Fibroblast of gingiva (primary cell): ENCODE measurements around the gene UGT1A3.

ENCODE experiments used
- DNase-seq: peaks from one replicate; pipeline ENCODE4 v3.0.0-alpha.2; 2011; ENCODE audit warnings: low read depth

UGT1A3 gene

DNA sequence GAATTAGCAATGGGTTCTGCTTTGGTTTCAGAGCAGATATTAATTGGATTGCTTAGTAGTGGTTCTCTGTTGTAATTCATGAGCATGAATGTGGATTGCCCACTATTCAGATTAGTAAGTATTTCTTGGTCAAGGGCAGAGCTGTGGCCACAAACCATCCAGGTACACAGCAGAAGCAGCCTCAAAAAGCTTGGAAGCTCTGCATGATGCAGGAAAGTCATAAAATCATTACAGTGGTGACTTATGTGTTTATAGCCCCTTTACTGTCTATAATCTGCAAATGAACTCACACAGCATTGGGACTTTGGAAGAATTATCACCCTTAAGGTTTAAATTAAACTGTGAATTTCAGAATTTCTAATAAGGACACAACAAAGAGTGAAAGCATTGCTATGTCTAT, 29.3 kb downstream of the UGT1A3 start:
- no peak for DNase-seq

DNA sequence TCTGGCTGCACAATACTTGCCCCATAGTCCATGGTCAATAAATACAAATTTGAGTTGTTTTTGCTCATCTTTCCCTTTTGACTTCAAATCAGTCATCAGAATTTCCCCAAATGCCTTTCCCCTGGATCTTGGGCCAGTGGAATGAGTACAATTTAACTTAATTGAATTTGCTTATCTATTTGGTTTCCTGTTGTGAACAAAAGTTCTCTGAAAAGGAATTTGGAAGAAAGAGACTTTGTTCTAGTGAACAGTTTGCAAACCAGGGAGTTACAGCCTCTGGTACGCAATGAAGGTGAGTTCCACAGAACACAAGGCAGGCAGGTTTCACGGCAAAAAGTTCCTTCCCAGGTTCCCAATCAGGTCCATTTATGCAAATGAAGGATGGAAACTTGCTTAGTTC, 30.0 kb downstream of the UGT1A3 start:
- DNase-seq = no peak

DNA sequence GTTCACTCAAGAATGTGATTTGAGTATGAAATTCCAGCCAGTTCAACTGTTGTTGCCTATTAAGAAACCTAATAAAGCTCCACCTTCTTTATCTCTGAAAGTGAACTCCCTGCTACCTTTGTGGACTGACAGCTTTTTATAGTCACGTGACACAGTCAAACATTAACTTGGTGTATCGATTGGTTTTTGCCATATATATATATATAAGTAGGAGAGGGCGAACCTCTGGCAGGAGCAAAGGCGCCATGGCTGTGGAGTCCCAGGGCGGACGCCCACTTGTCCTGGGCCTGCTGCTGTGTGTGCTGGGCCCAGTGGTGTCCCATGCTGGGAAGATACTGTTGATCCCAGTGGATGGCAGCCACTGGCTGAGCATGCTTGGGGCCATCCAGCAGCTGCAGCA, 31.2 kb downstream of the UGT1A3 start, which contains the start of gene UGT1A1:
TSS of gene UGT1A1 (plus strand) at position 228 of the 400 bp plus-strand sequence. CDS start at position 246, 18 bp downstream.
- DNase-seq = no peak

DNA sequence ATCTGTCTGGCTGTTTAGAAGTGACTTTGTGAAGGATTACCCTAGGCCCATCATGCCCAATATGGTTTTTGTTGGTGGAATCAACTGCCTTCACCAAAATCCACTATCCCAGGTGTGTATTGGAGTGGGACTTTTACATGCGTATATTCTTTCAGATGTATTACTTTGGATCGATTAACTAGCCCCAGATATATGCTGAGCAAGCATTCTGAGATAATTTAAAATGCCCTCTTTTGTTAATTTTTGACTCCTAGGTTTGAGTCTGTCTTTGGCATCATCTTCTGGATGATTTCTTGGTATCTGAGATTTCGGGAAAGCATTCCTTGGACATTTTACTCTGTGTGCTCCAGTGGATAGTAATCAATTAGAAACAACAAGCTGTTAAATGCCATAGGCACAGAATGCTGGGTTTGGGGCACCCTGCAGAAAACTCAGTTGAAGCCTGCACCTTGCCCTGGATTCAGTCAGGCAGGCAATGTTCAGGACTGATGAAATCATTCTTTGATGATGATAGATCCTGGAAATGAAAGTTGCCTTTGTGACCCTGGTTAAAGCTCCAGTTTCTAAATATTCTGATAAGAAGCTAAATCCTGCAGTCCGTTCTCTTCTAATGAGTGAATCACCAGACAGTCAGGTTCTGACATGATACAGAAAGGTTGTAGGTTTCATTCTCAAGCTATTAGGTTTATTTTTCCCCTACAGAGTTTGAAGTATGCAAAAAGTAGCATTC, 32.4 kb downstream of the UGT1A3 start:
- no peak for DNase-seq

DNA sequence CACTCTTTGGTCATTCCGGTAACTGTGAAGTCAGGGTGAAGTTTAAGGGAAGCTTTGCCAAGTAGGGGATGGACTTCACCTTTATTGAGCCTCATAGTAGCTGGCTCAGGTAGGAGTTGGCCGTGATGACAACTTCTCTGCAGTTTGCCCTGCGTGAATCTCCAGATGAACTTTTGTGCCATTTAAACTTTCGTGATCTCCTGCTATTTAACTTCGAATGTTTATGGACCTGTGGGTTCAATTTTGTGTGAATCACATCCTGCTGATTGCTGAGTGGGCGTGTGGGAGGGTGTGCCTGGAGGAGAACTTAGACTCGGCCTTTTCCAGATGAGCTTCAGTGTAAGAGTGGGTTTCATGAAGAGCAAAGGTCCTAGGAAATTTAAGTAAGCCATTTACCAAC, 35.4 kb downstream of the UGT1A3 start:
- no peak for DNase-seq

DNA sequence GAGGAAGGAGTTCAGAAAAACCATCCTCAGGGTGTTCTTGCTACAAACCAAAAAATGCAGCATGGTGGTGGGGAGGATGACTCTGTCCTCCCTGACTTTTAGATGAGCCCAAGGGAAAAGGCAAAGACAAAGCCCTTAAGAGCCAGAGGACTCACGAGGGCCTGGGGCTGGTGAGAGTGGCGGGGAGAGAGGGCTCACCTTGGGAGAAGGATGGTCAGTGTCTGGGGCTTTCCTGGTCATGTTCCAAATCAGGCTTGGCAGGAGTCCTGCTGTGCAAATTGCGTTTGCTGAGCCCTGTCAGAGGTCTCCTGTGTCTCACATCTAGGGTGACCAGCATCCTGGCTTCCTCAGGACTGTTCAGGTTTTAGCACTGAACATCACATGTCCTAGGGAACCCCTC, 35.9 kb downstream of the UGT1A3 start:
- no peak for DNase-seq

DNA sequence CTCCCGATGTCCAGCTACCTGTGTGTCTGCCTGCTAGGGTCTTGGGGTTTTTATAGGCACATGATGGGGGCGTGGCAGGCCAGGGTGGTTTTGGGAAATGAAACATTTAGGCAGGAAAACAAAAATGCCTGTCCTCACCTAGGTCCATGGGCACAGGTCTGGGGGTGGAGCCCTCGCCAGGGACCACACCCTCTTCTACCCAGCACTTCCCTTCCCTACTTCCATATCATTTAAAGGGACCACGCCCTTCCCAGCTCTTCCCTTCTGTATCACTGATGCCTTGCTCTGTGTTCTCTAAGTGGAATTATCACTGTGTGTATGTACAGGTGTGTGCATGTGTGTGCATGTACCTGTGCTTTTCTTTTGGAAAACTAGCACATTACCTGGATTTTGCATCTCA, 37.6 kb downstream of the UGT1A3 start:
- DNase-seq = no peak

DNA sequence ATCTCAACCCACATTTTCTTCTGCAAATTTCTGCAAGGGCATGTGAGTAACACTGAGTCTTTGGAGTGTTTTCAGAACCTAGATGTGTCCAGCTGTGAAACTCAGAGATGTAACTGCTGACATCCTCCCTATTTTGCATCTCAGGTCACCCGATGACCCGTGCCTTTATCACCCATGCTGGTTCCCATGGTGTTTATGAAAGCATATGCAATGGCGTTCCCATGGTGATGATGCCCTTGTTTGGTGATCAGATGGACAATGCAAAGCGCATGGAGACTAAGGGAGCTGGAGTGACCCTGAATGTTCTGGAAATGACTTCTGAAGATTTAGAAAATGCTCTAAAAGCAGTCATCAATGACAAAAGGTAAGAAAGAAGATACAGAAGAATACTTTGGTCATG, 39.2 kb downstream of the UGT1A3 start:
- DNase-seq = no peak

DNA sequence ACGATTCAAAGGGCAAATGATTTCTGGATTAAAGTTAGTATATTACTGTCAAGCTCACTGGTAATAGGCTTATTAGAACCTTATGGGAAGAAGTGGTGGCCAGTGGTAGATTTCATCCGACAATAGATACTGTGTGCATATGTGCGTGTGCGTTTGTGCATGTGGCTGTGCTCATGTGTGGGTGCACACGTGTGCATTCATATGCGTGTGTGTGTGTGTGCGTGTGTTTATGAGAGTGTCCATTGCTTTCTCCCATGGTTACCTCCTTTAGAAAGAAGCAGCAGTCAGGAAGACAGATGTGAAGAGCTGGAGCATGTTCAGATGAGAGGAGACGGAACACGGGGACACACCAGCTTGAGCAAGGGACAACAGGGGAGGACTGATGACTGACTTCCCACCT, 40.4 kb downstream of the UGT1A3 start:
- DNase-seq = no peak

DNA sequence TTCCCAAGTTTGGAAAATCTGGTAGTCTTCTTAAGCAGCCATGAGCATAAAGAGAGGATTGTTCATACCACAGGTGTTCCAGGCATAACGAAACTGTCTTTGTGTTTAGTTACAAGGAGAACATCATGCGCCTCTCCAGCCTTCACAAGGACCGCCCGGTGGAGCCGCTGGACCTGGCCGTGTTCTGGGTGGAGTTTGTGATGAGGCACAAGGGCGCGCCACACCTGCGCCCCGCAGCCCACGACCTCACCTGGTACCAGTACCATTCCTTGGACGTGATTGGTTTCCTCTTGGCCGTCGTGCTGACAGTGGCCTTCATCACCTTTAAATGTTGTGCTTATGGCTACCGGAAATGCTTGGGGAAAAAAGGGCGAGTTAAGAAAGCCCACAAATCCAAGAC, 43.3 kb downstream of the UGT1A3 start:
- no peak for DNase-seq

DNA sequence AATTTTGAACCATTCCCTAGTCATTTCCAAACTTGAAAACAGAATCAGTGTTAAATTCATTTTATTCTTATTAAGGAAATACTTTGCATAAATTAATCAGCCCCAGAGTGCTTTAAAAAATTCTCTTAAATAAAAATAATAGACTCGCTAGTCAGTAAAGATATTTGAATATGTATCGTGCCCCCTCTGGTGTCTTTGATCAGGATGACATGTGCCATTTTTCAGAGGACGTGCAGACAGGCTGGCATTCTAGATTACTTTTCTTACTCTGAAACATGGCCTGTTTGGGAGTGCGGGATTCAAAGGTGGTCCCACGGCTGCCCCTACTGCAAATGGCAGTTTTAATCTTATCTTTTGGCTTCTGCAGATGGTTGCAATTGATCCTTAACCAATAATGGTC, 43.7 kb downstream of the UGT1A3 start:
- no peak for DNase-seq

DNA sequence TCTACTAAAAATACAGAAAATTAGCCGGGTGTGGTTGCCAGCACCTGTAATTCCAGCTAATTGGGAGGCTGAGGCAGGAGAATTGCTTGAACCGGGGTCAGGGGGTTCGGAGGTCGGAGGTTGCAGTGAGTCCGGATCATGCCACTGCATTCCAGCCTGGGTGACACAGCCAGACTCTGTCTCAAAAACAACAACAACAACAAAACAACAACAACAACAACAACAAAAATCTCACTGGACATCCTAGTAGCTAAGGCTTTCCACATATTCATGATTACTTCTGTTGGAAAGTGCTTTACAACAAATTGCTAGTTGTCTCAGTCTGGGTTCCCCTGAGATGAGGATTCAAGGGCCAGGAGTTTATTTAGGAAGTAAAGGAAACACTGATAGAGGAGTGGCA, 45.0 kb downstream of the UGT1A3 start:
- no peak for DNase-seq

DNA sequence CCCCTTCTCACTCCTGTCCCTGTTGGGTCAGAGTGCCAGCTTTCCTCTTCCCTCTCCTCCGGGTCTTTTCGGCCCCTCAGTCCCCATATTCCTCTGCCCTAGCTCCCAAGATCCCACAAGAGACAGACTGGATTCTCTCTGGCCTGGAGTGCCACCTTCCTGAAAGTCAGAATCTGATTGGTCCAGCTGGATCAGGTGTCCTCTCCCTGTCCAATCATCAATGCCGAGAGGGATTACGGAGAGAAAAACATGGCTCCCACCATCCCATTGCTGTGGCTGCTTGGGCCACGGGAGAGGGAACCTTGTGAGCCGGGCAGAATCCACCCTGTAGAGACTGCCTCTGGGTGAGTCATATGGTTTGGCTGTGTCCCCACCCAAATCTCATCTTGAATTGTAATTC, 46.6 kb downstream of the UGT1A3 start:
- DNase-seq = no peak

DNA sequence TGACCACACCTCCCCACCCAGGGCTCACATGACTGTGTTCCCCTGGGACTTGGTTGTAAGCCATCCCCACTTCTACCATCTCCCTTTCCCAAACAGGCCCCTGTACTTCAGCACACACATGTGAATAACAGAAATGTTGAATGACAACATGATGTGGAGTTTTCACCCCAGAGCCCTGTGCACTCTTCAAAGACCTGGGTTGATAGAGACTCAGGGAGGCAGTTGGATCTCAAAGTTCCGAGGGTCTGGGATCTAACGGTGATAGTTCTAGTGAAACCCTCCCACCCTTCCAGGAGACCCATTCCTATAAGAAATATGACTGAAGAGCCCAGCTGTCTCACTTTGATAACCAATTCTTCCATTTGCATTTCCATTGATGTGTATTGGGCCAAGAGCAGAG, 49.2 kb downstream of the UGT1A3 start, which contains the start of gene MROH2A:
TSS of gene MROH2A (plus strand) at position 301 of the 400 bp plus-strand sequence. CDS start 1,029 bp downstream, outside the sequence.
- no peak for DNase-seq

DNA sequence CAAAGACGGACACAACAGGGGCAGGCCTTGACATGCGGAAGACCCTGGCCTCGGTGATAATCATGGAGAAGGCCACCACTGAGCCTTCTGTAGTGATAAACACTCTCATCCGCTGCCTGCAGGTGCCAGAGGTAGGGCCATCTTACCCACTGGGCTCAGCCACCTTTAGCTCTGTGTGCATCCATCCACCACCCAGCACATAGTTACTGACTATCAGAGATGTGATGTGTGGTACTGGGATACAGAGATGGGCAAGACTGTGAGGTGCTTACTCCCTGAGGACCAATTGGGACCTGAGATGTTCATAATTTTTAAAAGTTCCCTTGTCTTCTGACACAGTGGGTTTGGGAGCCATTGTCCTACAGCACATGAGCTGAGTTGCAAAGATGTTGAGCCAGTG, 50.9 kb downstream of the UGT1A3 start:
- no peak for DNase-seq

DNA sequence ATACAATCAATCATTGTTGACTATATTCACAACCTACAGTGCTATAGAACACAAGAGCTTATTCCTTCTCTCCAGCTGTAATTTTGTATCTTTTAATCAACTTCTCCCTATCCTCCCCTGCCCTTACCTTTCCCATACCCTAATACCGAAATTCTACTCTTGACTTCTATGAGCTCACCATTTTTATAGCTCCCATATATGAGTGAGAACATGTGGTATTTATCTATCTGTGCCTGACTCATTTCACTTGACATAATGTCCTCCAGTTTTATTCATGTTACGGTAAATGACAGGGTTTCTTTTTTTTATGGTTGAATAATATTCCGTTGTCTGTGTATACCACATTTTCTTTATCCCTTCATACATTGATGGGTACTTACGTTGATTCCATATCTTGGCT, 51.9 kb downstream of the UGT1A3 start:
- DNase-seq = no peak

DNA sequence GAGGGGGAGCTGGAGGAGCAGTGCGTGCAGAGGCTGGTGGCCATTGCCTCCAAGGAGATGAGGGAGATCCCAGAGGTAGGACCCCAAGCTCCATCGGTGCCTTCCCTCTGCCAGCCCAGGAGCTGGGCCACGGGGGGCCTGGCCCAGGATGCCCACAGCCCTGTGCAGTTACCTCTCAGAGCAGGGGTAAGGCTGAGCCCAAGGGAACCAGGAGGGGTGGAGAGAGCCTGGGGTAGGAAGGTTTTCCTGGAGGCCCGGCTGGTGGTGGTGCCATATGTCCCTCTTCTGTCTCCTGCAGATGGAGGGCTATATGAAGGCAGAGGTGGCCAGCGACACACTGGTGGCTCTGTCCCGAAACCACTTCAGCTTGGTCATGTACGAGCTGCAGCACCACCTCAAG, 60.7 kb downstream of the UGT1A3 start:
- DNase-seq = no peak

DNA sequence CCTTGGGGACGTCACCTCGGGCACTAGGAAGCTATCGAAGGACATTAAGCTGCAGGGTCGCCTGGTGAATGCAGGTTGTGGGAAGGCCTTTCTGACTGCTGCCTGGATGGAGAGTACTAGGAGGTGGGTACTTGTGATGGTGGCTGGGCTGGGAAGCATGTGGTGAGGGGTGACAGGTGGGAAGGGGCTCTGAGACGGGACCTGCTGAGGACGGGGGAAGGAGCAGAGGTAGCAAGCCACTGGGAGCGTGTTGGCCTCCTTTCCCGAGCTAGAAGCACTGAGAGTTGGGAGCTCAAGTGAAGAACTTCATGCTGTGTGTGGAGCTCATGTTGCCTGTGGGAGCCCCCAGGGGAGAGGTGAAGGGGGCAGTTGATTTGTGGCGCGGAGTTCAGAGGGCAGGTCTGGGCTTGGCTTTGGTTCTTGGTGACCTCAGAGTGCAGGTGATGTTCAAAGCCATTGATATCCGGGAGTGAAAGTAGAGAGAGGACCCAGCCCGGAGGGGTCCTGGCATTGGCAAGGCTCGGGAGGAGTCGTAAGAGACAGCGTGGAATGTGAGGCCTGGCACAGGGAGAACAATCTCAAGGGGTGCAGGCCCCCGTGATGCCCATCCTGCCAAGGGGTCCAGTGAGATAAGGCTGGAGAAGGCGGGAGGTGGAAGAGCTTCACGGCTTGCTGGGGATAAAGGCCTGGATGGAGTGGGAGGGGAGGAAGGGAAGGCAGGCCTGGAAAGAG, 62.5 kb downstream of the UGT1A3 start:
- no peak for DNase-seq

DNA sequence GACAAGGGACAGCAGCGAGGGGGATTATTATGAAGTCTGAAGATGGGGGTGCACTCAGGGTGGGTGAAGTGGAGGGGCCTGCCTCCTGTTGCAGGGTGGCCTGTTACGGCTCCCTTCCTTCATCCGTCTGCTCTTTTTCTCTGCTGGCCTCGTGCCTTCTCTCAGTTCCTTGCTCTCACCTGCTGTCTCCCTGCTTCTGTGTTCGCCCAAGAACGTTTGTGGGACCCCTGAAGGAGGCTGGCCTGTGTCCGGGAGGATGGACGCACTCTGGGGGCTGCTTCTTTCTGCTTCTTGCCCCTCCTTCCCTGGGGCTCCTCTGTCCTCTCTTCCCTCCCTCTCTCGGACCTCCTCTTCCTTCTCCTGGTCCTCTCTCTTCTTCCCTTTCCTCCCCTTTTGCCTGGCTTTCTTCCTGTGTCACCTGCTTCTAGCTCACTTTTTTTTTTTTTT, 63.1 kb downstream of the UGT1A3 start:
- DNase-seq = no peak

DNA sequence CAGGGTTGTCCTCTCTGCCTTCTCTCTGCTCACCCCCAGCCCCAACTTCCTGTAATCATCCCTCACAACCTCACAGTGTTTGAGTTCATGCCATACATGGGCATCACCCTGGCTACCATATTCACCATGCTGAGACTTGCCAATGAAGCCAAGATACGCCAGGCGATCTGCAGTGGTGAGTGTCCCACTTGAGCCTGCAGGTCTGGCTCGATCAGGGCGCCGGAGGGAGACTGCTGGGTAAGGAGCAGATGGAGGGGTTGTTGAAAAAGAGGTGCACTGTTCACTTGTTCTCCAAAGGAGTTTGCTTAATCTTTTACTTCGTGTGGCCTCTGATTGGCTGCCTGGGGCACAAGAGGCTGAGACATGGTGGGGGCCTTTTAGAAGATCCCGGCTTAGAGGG, 63.9 kb downstream of the UGT1A3 start:
- DNase-seq = no peak

DNA sequence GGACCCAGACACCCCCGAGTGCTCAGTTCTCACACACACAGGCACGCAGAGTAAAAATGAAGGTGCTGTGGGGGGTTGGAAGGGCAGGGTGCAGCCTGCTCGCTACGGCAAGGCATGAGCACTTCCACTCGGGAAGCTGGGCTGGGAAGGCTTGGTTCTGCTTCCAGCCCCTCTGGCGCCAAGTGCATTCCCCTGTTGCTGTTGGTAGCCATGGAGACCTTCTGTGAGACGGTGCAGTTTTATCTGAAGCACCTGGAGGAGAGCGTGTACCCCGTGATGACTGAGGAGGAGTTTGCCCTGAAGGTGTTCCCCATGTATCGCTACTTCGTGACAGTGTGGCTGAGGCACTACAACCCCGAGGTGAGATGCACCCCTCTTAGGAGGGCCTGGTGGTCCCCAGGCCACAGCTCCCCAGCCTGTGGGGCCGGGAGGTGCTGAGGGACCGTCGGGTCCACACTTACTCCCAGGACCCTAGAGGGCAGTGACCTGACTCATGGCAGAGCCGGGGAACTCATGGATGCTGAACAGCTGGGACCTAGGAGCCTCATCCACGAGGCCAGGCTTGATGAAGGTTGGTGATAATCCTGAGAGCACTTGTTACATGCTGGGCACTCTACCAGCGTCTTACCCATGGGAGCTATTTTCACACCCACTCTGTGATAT, 64.8 kb downstream of the UGT1A3 start:
- no peak for DNase-seq

DNA sequence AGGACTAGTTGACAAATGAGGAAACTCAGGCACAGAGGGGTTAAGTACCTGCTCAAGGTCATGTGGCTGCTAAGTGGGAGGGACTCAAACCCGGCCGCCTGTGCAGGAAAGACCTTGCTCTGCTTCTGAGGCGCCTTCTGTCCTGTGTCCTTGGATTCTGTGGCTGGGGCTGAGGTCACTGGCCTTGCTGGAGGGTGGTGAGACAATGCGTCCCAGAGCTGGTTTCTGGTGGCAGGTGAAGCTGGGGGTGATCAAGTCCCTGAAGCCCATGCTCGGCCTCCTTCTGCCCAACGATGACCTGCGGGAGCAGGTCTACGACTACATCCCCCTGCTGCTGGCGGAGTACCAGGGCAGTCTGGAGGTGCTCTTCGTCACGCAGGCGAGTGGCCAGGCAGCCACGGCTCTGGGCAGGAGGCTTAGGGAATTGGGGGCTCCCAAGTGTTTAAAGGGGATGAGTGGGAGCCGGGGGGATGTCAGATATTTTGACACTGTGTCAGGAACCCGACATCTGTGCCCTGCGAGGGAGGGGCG, 65.4 kb downstream of the UGT1A3 start:
- DNase-seq = no peak

DNA sequence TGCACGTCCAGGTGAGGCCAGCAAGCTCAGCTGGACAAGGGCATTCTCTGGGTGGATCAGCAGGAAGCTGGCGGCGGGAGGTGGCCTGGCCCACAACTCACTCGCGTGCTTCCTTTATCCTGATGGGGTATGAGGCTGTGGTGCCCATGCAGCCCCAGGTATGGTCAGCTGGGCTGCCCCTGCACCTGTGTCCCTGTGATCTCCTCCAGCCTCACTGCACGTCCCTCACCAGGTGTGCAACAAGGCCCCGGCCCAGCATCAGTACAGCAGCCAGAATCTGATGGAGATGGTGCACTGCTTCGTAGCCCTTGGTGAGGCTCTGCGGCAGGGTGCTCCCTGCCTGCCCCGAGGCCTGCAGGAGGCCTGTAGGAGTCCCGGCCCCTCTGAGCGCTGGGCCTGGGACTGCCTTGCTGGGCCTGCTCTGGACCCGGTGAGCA, 66.9 kb downstream of the UGT1A3 start:
- no peak for DNase-seq
